Stimulated activated naive B cell treated with anti-CD40 and anti-IgM and Interleukin-4, amounts not matched to agents 10 μg/mL and 1 μg/mL and 100 μg/mL, for 72 hours (primary cell): ENCODE results near the gene ATP2B2.
"Not testable (repeated sequence)": the region's sequence is repeated elsewhere in the genome, so short reads cannot be mapped to it uniquely, and the experiment has no call there.

Experiments
- ATAC-seq, 2 donors: fragments of 150-1000 bp; cut with Tn5 transposase; replicated peaks; 2 replicates each; pipeline ENCODE4 v1.10.0; 2021; ENCODE audit warnings: moderate library complexity in 1 of 2
- DNase-seq: peaks from one replicate; pipeline ENCODE4 v3.0.0; 2021
- H3K27ac Mint-ChIP-seq: one replicate; pipeline ENCODE4 v1.8.0; 2022; ENCODE audit warnings: mild to moderate bottlenecking, mixed read lengths
- H3K27me3 Mint-ChIP-seq, 2 donors: one replicate each; pipeline ENCODE4 v1.8.0; 2022; ENCODE audit warnings: mixed read lengths in 2 of 2
- H3K36me3 Mint-ChIP-seq, 2 donors: one replicate each; pipeline ENCODE4 v1.8.0; 2022; ENCODE audit warnings: mixed read lengths in 2 of 2, mild to moderate bottlenecking in 1 of 2
- H3K4me1 Mint-ChIP-seq, 2 donors: one replicate each; pipeline ENCODE4 v1.8.0; 2022; ENCODE audit warnings: mixed read lengths in 2 of 2, mild to moderate bottlenecking in 1 of 2
- H3K4me3 Mint-ChIP-seq, 2 donors: one replicate each; pipeline ENCODE4 v1.8.0; 2022; ENCODE audit warnings: mild to moderate bottlenecking in 2 of 2, mixed read lengths in 2 of 2, moderate library complexity in 1 of 2
- H3K9me3 Mint-ChIP-seq, 2 donors: one replicate each; pipeline ENCODE4 v1.8.0; 2022; ENCODE audit warnings: mixed read lengths in 2 of 2, mild to moderate bottlenecking in 1 of 2

Gene ATP2B2

DNA sequence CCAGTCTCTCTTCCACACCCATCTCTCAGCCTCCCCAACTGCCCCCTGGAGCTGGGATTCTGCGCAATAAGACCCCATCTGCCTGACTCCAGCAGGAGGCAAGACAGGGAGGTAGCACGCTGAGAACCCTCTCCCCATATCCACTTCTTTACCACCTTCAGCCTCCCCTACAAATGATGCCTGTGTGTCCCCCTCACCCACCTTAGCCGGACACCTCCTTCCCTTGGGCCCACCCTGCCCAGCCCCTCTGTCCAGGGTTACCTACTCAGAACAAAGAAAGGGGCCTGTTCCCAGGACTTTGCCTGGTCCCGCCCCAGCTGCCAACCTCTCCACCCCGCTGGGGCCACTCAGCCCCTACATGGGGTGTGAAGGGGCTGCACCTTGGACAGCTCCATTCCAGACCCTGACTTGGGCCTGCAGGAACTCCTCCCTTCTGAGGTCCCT is 40.8 kb upstream of the ATP2B2 start:
- Mint-ChIP-seq H3K9me3 (peaks cover 13 to 17% of the 10 kb centered on the region in 2 donors), H3K4me1 (peaks cover 5 to 6% of the 10 kb centered on the region in 2 donors), H3K27me3 (peaks cover 34 to 40% of the 10 kb centered on the region in 2 donors), H3K36me3 (peaks cover 0 to 5% of the 10 kb centered on the region in 2 donors), H3K4me3 (no peak overlapping the region), H3K27ac (no peak overlapping the region)
- no peak for ATAC-seq
- DNase-seq: no peak

DNA sequence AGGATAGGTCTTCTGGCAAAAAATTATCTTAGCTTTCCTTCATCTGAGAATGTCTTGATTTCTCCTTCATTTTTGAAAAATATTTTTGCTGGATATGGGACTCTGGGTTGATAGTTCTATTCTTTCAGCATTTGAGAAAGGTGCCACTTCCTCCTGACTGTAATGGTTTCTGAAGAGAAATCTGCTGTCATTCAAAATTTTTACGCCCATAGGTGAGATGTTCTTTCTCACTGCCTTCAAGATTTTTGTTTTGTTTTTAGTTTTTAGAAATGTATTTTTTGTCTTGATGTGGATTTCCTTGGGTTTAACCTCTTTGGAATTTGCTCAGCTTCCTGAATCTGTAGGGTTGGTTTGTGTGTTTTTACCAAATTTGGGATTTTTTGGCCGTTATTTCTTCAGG is 37.1 kb upstream of the ATP2B2 start:
- peaks cover 29 to 36% of the 10 kb centered on the region in 2 donors for H3K27me3 Mint-ChIP-seq
- H3K4me3 Mint-ChIP-seq: no peak overlapping the region
- H3K27ac Mint-ChIP-seq: no peak overlapping the region
- DNase-seq (no peak), ATAC-seq (no peak)
- H3K4me1 Mint-ChIP-seq: no peaks in the 10 kb centered on the region
- H3K9me3 Mint-ChIP-seq: peaks cover 24 to 25% of the 10 kb centered on the region in 2 donors
- H3K36me3 Mint-ChIP-seq: peaks cover 0 to 5% of the 10 kb centered on the region in 2 donors

DNA sequence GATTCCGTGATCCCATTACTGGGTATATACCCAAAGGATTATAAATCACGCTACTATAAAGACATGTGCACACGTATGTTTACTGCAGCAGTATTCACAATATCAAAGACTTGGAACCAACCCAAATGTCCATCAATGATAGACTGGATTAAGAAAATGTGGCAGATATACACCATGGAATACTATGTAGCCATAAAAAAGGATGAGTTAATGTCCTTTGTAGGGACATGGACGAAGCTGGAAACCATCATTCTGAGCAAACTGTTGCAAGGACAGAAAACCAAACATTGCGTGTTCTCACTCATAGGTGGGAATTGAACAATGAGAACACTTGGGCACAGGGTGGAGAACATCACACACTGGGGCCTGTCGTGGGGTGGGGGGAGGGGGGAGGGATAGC is 35.0 kb upstream of the ATP2B2 start:
- H3K36me3 Mint-ChIP-seq, ATAC-seq, H3K27ac Mint-ChIP-seq, H3K4me3 Mint-ChIP-seq, H3K4me1 Mint-ChIP-seq, DNase-seq: not testable (repeated sequence)
- Mint-ChIP-seq H3K27me3 (peaks cover 22 to 28% of the 10 kb centered on the region in 2 donors), H3K9me3 (peaks cover 24 to 25% of the 10 kb centered on the region in 2 donors)

DNA sequence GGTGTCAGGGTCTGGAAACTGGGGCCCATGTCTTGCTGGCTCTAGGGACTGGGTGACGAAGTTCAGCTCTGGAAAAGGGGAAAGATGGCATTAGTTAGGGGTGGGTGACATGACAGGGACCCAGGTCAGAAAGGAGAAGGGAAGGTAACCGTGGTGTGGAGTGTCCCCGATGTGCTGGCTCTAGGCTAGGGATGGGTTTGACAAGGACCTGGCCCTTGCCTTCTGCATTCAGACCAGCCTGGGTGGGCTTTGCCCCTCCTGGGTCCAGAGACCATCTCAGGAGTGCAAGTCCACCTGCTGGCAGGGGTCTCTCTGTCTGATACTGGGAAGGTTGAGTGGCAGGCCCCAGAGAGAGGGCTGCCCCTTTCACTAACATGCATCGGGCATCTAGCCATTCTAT is 28.7 kb upstream of the ATP2B2 start:
- H3K27me3 Mint-ChIP-seq: peaks cover 25 to 26% of the 10 kb centered on the region in 2 donors
- no peaks in the 10 kb centered on the region for H3K36me3 Mint-ChIP-seq
- peaks cover 0 to 2% of the 10 kb centered on the region in 2 donors for H3K9me3 Mint-ChIP-seq
- no peak overlapping the region for H3K27ac Mint-ChIP-seq
- no peak overlapping the region for H3K4me3 Mint-ChIP-seq
- ATAC-seq (no peak), DNase-seq (no peak)
- H3K4me1 Mint-ChIP-seq: peaks cover 13 to 18% of the 10 kb centered on the region in 2 donors

DNA sequence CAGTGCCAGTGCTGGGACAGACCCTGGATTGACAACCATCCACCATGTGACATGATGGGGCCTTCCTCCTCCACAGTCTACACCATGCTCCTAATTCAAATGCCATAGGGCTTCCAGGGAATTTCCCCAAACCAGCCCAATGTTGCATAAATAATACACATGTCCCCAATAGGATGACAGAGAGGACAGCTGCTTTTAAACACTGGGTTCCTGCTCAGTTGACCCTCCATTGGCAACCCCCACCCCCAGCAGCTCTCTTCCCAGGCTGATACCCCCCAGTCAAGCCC is 28.3 kb upstream of the ATP2B2 start:
- no peak for DNase-seq

DNA sequence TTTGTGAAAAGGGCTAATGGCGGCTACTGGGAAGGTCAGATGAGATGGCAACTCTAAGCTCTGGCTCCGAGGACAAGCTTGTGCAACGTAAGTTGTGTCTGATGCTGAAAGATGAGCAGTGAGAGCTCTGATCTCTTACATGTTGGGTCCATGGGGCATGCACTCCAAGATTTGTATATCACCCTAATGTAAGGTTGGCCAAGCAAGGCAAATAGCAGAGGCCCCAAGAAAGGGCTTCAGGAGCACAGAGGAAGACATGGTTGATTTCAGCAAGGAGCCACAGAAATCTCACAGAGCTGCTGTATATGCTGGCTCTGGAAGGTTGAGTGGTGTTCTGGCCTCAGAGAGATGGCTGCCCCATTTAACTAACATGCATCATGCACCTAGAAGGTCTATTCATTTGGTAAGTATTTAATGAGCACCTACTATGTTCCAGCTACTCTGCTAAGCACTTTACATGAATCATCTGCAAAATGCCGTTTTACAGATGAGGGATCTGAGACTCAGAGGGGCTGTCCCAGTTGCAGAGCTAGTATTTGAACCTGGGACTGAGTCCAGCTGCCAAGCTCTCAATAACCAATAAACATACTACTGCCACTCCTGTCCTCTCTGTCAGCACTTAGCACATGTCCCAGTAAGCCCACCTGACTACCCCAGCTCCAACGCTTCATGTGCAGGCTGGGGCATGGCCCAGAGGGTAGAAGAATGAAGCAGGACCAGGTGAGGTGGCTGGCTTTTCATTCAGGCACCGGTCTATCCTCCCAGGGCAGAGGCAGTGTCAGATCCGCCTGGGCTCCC is 27.8 kb upstream of the ATP2B2 start:
- Mint-ChIP-seq H3K9me3 (no peaks in the 10 kb centered on the region), H3K27me3 (peaks cover 17 to 24% of the 10 kb centered on the region in 2 donors), H3K4me3 (no peak overlapping the region), H3K4me1 (peaks cover 13 to 18% of the 10 kb centered on the region in 2 donors), H3K27ac (no peak overlapping the region), H3K36me3 (no peaks in the 10 kb centered on the region)
- ATAC-seq (peak; percentile 79 to 84), DNase-seq (no peak)

More for the DNA sequence above, 28.3 kb upstream of the ATP2B2 start:
- Mint-ChIP-seq H3K4me3 (no peak overlapping the region), H3K27ac (no peak overlapping the region), H3K36me3 (no peaks in the 10 kb centered on the region), H3K9me3 (no peaks in the 10 kb centered on the region), H3K27me3 (peaks cover 21 to 26% of the 10 kb centered on the region in 2 donors), H3K4me1 (peaks cover 13 to 18% of the 10 kb centered on the region in 2 donors)
- peak; percentile 69 to 85 for ATAC-seq

DNA sequence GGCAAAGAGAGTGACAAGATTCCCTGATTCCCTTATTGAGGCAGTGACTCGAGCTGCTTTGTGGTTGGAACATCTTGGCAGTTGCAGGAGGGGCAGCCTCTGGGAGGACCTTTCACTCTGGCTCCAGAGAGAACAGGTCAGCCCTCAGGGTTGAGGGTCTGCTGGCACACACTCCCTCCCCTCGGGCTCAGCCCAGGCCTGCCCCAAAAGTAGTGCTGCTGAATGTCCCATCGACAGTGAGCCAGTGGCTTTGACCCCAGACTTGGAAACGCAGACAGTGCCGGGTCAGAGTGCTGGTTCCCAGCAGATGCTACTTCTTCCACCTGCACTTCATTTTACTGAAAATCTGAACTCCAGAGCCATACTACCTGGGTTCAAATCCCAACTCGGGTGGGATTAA is 25.6 kb upstream of the ATP2B2 start:
- Mint-ChIP-seq H3K4me3 (no peak overlapping the region), H3K36me3 (no peaks in the 10 kb centered on the region), H3K27ac (no peak overlapping the region), H3K9me3 (no peaks in the 10 kb centered on the region), H3K4me1 (peaks cover 13 to 18% of the 10 kb centered on the region in 2 donors), H3K27me3 (peaks cover 24 to 29% of the 10 kb centered on the region in 2 donors)
- ATAC-seq: no peak
- no peak for DNase-seq

DNA sequence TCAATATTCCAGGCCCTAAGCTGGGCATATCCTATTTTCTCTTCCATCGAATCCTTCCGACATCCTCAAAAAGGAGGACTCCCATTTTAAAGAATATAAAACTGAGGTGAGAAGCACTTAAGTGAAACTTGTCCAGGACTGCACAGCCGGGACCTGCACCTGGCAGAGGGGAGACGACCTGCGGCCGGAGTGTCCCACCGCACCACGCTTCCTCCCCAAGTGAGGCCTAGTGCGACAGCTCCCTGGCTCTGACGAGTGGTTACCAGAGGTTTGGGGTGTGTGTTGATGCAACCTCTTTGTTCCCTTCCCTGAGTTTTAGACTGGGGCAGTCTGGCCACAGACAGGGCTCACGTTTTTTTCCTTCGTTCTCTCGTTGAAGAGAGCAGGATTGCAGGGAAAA is 24.9 kb upstream of the ATP2B2 start:
- no peaks in the 10 kb centered on the region for H3K36me3 Mint-ChIP-seq

DNA sequence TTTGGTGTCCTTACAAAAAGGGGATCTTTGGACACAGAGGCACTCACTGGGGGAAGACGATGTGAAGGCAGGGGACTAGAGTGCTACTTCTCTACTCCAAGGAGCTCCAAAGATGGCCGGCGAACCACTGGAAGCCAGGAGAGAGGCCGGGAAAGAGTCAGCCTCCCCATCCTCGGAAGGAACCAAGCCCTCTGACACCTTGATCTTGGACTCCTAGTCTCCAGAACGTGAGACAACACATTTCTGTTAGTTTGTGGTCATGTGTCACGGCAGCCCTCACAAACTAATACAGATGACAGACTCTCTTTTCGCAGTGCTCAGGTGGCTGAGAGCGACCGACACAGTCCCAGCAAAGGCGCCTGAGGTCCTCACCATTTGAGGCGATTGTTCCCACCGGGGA is 24.4 kb upstream of the ATP2B2 start:
- no peaks in the 10 kb centered on the region for H3K9me3 Mint-ChIP-seq
- H3K4me1 Mint-ChIP-seq: peaks cover 13 to 18% of the 10 kb centered on the region in 2 donors
- H3K36me3 Mint-ChIP-seq: no peaks in the 10 kb centered on the region
- DNase-seq (no peak), ATAC-seq (no peak)
- no peak overlapping the region for H3K4me3 Mint-ChIP-seq
- H3K27me3 Mint-ChIP-seq: peaks cover 29 to 33% of the 10 kb centered on the region in 2 donors
- H3K27ac Mint-ChIP-seq: no peak overlapping the region

More for the DNA sequence above, 24.9 kb upstream of the ATP2B2 start:
- H3K27me3 Mint-ChIP-seq: peaks cover 28 to 31% of the 10 kb centered on the region in 2 donors
- no peak for ATAC-seq
- DNase-seq: no peak
- no peak overlapping the region for H3K4me3 Mint-ChIP-seq
- H3K27ac Mint-ChIP-seq: no peak overlapping the region
- H3K9me3 Mint-ChIP-seq: no peaks in the 10 kb centered on the region
- peaks cover 13 to 18% of the 10 kb centered on the region in 2 donors for H3K4me1 Mint-ChIP-seq

DNA sequence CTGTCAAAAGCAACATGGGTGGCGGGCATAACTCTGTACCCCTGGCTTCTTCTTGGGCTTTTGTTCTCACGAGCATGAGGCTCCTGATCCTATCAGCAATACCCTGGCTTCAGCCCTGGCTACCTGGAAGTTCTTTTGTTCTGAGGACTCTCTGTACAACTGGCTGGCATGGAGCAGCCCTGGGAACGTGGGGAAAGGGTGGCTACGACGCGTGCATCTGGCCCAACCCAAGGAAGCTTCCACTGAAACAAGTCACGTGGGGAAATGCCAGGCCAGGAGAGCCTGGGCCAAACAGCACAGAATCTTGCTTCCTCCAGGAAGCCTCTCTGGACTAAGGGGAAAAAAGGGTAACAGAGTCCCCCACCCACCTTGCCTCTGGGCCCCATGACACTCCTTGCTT is 22.7 kb upstream of the ATP2B2 start:
- no peaks in the 10 kb centered on the region for H3K9me3 Mint-ChIP-seq
- ATAC-seq: no peak
- peaks cover 4 to 6% of the 10 kb centered on the region in 2 donors for H3K4me1 Mint-ChIP-seq
- no peak for DNase-seq
- H3K36me3 Mint-ChIP-seq: no peaks in the 10 kb centered on the region
- H3K27ac Mint-ChIP-seq: no peak overlapping the region
- peaks cover 34 to 43% of the 10 kb centered on the region in 2 donors for H3K27me3 Mint-ChIP-seq
- no peak overlapping the region for H3K4me3 Mint-ChIP-seq

DNA sequence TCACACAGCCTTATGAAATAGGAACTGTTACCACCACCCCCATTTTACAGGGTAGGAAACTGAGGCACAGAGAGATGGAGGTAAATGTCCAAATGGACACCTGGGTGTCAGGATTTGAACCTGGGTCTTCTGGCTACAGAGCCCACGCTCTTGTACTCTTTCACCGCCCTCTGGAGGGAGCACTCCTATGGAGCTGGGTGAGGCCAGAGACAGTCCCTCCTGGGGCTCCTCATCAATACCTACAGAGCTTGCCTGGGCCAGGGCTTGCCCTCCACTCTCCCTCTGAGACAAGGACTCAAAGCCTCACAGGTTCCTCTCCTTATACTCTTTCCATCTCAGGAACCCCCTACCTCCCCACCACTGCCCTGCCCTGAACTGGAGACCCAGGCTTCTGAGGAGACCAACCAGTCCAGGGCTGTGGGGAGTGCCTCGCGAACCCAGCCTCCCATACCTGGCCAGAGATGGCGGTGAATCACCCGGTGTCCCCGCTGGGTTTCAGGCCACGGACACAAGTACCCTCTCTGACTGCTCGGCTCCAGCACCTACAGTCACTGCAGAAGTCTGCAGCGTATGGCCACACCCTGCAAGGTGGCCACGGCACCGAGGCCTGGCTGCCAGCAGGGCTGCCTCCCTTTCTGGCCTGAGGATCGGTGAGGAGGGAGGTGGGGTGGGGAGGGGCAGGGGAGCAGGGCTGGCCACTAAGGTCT is 22.1 kb upstream of the ATP2B2 start:
- H3K4me3 Mint-ChIP-seq: no peak overlapping the region
- ATAC-seq (no peak), DNase-seq (no peak)
- H3K4me1 Mint-ChIP-seq: no peaks in the 10 kb centered on the region
- no peaks in the 10 kb centered on the region for H3K36me3 Mint-ChIP-seq
- H3K9me3 Mint-ChIP-seq: no peaks in the 10 kb centered on the region
- peaks cover 34 to 49% of the 10 kb centered on the region in 2 donors for H3K27me3 Mint-ChIP-seq
- H3K27ac Mint-ChIP-seq: no peak overlapping the region

DNA sequence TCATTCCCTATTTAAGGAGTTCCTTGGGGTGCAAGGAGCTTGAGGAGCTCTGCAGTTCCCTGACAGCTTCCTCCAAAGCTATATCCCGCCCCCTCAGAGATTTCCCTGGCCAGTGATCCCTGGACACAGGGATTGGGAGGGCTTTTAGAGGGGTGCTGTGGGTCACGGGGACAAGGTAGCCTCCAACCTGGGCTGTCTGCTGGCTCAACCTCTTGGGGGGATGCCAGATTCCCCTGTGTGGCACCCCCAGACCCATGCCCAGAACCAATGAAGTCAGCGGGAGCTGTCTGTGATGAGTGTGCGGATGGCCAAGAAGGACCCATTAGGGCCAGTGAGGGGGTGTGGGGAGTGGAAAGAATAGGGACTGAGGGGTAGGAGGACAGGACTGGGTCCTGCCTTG is 21.0 kb upstream of the ATP2B2 start:
- ATAC-seq (no peak), DNase-seq (no peak)
- Mint-ChIP-seq H3K4me1 (no peaks in the 10 kb centered on the region), H3K27ac (no peak overlapping the region), H3K9me3 (no peaks in the 10 kb centered on the region), H3K27me3 (peaks cover 43 to 59% of the 10 kb centered on the region in 2 donors), H3K4me3 (no peak overlapping the region), H3K36me3 (no peaks in the 10 kb centered on the region)

DNA sequence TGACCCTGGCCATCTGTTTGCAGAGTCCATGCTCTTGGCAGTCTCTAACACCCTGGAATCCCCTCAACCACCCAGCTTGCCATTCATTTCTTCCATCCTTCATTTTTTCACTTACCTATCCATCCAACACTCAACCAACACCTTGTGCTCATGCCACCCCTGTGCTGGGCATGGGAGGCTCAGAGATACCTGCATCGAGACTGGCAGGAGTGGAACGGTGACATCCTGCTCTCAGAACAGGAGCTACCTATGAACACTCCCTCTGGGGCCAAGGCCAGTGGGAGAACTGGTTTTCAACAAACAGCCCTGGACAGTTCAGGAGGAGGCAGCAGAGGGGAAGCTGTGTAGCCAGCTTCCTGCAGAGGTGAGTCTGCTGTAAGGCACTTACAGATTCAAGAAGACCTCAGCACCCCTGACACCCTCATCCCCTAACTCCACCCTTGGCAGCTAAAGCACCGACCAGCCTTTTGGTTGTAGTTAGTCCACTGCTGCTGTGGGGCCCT is 19.5 kb upstream of the ATP2B2 start:
- H3K27me3 Mint-ChIP-seq: peaks cover 44 to 59% of the 10 kb centered on the region in 2 donors
- no peaks in the 10 kb centered on the region for H3K9me3 Mint-ChIP-seq
- DNase-seq: no peak
- no peak for ATAC-seq
- H3K4me3 Mint-ChIP-seq: no peak overlapping the region
- no peaks in the 10 kb centered on the region for H3K4me1 Mint-ChIP-seq
- no peaks in the 10 kb centered on the region for H3K36me3 Mint-ChIP-seq
- no peak overlapping the region for H3K27ac Mint-ChIP-seq

DNA sequence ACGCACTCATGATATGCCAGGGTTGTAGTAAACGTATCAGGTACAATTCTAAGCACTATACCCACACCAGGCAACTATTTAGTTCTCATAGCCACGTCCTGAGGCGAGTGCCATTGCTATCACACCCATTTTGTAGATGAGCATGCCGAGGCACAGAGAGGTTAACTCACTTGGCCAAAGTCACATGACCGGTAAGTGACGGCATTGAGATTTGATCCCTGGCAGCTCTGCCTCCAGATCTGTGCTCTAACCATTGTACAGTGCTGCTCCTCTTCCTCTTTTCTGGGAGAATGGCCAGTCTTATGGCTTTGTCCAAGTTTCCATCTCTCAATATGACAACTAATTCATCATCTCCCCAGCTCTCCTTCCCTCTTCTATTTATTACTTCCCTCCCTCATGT is 18.9 kb upstream of the ATP2B2 start:
- H3K27ac Mint-ChIP-seq: no peak overlapping the region
- DNase-seq: no peak
- no peaks in the 10 kb centered on the region for H3K9me3 Mint-ChIP-seq
- H3K4me3 Mint-ChIP-seq: no peak overlapping the region
- H3K4me1 Mint-ChIP-seq: no peaks in the 10 kb centered on the region
- ATAC-seq: no peak
- H3K36me3 Mint-ChIP-seq: no peaks in the 10 kb centered on the region
- H3K27me3 Mint-ChIP-seq: peaks cover 41 to 56% of the 10 kb centered on the region in 2 donors

DNA sequence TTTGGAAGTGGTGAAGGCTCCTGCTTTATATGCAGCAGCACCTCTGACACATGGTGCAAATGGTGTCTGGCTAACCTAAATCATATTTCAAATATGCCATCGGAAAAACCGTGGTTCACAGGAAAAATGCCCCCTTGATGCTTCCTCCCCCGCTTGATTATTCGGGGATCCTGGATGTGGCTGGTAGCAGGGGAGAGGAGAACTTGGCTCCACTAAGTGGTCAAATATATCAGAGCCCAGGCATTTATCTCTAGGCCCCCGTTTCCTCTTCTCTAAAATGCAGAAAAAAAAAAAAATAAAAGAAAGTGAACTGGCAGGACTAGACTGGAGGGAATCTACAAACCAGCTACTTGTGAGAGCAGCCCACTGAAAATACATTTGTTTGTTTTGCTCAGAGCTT is 18.2 kb upstream of the ATP2B2 start:
- Mint-ChIP-seq H3K27ac (no peak overlapping the region), H3K4me3 (no peak overlapping the region)

More for the DNA sequence above, 18.2 kb upstream of the ATP2B2 start:
- DNase-seq: no peak
- H3K36me3 Mint-ChIP-seq: no peaks in the 10 kb centered on the region
- peaks cover 44 to 53% of the 10 kb centered on the region in 2 donors for H3K27me3 Mint-ChIP-seq
- ATAC-seq: no peak
- no peaks in the 10 kb centered on the region for H3K9me3 Mint-ChIP-seq
- peaks cover 0 to 2% of the 10 kb centered on the region in 2 donors for H3K4me1 Mint-ChIP-seq
